GM18861 (cell line): ENCODE results near the gene PIGW.
A peak's percentile ranks its signal among the peaks of the same experiment; 100 is the strongest.

Experiments
- ATAC-seq: cut with Tn5 transposase; IDR thresholded peaks from one replicate; pipeline ENCODE4 v1.9.1; 2021; ENCODE audit not compliant: unreplicated experiment

Gene PIGW, protein sequence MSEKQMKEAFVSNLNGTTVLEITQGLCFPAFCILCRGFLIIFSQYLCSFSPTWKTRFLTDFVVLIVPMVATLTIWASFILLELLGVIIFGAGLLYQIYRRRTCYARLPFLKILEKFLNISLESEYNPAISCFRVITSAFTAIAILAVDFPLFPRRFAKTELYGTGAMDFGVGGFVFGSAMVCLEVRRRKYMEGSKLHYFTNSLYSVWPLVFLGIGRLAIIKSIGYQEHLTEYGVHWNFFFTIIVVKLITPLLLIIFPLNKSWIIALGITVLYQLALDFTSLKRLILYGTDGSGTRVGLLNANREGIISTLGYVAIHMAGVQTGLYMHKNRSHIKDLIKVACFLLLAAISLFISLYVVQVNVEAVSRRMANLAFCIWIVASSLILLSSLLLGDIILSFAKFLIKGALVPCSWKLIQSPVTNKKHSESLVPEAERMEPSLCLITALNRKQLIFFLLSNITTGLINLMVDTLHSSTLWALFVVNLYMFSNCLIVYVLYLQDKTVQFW

DNA sequence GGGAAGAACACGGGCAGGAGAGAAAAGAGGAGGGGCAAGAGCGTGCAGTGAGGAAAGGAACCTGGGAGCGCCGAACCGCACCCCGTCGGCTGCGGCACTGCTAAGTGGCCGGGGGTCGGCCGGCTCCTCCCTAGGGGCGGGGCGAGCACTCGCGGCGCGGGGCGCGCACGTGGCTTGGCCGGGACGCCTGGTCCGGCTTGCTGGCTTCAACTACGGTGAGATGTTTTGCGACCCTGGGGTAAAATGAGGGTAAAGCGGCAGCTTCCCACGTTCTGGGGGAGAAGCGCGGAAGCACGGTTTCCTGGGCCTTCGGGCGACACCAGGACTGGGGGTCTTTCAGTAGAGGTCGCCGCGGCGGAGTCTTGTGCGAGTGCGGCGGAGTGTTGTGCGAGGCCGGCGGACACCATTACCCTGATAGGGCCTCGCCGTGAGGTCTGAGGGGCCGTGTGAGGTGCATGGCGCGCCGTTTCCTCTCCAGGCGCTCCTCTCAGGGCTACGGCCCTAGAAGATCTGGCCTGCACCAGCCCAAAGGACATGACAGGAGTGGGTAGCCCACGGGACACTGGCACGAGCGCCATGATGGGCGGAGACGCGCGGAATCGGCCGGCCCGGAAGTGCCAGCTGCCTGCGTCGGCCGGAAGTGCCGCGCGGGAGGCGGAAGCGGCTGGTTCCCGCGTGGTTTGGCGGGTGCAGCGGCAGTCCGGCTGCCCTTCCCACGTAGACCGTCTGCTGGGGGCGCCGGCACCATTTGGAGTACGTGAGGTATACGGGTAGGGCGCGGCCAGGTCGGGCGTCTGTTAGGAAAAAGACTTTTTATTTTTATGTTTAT is at the start of gene PIGW, which contains the start of gene MYO19:
Gene PIGW (plus strand): TSS at position 148 of the 829 bp plus-strand sequence. CDS start 2,115 bp downstream, outside the sequence.
Gene MYO19 (minus strand): TSS at position 29 of the 829 bp plus-strand sequence. CDS start 2,330 bp downstream, outside the sequence.
- ATAC-seq = peak; percentile 58

DNA sequence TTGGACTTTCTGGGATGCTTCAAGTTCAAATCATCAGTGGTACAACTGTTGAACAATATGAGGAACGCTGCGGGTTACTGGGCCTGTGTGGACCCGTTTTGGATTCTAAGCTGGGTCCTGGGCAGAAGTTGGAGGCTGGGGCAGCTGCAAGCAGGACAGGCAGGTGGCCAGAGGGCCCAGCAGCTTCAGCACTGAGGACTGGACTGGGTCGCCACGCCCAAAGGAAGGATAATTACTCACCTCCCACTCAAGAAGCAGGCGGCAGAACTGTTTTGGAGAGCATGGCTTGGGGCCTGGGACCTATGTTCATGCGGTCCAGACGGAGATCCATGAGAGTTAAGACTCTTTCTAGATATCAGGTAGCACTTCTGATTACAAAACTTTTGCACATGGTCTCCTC is 49.8 kb upstream of the PIGW start:
- no peak for ATAC-seq

DNA sequence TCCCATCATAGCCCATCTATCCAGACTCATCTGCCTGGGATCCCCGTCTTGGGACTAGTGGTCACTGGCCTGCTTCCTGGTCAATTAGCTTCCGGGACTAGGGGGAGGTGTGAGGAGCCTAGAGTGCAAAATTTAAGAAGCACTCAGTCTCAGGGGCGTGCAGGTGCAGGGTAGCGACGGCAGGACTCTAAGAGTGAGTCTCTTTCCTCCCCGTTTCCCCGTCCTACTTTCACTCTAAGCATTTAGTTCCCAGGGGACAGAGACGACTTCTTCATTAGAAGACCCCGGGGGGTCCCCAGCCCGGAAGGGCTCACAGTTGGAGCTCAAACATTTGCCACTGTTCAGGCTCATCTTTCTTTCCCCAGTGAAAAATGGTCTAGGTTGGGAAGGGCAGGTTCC is 49.0 kb upstream of the PIGW start:
- ATAC-seq = no peak

DNA sequence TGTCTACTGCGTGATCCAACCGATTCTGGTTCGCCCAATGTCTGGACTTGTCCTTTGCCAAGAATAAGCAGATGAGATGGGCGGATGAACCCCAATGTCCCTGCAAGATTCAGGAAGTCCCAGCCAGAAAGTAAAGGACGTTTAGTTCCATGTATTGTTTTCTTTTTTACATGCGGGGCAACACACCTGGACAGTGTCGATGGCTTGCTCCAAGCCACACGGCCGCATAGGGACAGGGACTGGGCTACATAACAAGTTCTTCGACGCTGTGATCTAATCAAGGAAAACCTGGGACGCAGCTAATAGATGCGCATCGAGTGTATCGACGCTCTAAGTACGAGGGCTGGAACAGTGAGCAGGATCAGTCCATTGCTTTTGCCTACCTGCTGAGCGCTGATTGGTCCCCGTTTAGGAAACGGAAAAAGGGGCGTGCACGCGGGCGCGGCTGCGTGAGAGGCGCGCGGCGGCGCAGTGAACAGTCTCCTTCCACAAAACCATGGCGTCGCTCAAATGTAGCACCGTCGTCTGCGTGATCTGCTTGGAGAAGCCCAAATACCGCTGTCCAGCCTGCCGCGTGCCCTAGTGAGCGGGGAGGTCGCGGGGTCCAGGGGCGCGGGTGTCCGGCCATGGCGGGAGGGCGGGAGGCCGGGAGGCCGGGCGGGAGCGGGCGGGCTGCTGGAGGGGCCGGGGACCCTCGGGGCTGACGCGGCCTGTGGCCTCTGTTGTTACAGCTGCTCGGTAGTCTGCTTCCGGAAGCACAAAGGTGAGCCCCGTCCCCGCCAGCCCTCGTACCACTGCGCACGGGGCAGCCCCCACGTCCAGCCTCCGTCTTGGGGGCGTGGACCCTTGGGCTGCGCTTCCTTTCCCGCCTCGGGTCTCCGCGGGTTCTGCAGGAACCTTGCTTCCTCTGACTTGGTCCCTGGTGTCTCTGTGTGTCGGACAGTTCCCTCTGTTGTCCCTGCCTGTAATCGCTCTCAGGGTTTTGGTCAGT is 48.3 kb upstream of the PIGW start, which contains the start of gene ZNHIT3:
Gene ZNHIT3 (plus strand): TSS at position 478 of the 991 bp plus-strand sequence. CDS start 19 bp downstream, at position 497.
- peak; percentile 88 for ATAC-seq

DNA sequence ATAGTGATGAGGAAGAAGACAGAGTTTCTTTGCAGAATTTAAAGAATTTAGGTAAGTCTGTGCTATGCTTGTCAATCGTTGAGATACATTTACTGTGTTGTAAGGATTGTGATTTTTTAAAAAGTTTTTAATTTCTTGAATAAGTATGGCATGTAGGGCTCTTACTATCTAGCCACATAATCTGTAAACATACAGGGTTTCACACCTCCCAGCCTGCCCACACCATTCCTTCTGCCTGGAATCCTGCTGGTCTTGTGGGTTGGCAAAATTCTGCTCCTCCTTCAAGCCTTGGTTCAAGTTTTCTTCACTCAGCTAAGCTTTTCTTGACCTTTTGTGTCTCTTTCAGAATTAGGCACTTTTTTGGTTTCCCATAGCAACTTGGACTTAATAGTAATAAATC is 40.8 kb upstream of the PIGW start:
- no peak for ATAC-seq

DNA sequence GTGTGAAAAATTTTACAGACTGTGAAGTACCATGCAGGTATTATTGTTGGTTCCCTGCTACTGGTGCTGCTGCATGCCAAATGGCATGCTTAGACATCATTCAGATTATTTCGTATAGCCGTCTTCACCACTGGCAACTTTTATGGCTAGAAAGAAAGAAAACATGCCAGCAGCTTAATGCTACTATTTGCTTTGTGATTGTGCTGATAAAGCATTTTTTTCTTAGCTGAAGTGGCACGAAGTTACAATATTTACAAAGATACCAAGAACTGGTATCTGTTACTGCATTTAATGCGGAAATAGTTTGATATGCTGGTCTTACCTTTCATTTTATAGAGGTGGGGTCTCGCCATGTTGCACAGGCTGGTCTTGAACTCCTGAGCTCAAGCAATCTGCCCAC is 40.1 kb upstream of the PIGW start:
- no peak for ATAC-seq

DNA sequence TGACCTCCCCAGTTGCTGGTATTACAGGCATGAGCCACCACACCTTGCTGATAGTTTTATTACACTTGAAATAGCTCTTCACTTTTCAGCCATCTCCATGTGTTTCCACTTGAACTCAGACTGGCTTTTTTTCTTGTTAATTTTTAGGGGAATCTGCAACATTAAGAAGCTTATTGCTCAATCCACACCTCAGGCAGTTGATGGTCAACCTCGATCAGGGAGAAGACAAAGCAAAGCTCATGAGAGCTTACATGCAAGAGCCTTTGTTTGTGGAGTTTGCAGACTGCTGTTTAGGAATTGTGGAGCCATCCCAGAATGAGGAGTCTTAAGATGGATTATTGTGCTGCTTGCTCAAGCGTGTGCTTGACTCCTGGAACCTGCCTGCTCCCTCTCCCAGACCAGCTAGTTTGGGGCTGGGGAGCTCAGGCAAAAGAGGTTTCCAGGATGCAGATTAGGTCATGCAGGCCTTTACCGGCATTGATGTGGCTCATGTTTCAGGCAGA is 39.7 kb upstream of the PIGW start:
- no peak for ATAC-seq

DNA sequence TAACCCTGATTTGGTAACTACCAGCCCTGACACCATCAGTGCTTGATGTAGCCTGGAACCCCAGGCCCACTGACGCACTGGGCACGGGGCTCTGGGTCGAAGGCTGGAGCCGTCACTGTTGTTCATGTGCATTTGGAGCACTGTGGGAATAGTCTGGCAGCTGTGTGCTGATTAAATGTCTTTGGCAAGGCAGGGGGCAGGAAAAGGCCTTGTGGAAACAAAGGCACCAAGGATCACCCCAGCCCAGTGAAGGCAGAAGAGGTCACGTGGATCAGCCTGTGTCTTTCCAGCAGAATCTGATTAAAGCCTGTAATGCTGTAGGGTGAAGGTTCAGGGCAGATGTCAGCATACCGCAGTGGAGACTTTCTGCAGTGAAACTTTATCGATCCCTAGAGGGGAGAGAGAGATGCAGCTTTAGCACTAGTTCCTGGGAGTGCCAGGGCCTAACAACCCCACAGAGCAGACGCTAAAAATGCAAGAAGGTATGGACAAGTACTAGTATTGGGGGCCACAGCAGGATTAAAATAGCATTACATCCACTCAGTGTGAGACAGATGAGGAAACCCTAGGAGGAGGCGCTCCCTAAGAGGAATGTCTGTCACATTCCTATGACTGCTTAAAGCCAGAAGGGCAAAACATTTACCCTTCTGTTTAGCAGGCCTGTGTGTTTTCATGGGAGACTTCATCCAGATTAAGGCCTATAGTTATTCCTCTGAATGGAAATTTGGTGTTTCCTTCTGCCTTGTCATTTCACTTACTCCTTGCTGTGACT is 38.6 kb upstream of the PIGW start:
- ATAC-seq = no peak

DNA sequence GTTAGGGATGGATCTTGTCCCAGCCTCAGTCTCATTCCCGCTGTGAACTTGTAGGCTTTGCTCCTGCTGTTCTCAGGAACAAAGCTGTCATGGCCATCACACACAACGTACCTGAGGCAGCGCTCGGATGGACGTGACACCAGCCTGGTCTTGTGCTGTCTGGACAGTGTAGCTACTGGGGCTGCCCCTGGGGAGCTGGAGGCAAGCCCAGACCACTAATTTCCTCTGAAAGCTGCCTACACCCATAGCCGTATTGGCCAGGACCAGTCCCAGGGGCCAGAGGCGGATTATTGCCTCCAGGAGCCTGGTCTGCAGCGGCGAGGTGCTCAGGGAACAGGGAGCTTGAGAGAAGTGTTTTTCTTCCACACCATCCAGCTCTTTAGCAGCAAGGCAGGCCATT is 36.6 kb upstream of the PIGW start:
- ATAC-seq = no peak

DNA sequence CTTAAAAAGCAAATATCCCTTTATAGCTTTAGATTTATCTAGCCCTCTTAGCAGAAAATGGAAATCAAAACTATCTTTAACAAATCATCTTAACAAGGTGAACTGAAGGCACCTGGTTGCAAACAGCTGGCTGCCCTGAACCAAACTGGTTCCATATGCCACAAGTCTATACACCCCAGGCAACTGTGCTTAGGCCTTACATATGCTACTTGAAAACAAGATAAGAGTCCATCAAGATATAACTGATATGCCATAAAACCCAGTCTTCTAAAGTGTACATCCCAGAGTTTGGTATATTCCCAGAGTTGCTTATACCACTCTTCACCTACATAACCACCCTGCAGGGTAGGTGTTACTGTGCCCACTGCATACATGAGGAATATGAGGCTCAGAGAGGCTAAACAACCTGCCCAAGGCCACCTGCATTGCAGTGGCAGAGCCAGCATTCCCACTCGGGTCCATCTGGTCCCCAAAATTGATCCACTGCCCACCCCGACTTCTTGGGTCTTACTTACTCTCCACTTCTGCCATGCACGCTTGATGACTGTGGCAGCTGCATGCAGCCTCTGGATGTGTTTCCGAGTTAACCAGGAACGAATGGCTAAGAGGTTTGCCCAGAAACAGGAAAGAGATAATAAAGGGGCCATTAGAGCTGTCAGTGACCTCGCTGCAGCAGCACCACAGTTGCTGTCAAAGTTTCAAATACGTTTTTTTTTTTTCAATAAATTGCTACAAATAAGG is 36.1 kb upstream of the PIGW start:
- no peak for ATAC-seq

DNA sequence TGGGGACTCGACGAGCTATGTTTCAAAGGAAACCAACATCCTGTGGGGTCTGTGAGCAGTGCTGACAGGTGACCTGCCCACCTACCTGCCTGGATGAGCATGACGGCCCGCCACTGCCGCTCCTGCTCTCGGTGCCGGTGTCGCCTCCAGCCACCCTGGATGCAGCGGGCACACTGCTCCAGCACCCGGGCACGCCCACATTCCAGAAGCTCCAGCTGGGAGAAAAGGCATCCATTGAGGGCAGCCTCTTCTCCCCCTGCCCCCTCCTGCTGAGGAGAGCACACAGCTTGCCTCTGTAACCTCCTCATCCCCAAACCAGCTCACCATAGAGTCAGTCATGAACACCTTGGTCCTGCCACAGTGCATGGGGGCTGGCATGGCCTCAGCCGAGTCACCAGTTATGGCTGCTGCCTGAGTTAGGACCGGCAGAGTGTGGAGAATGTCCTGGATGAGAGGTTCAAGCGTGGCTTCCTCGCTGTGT is 34.0 kb upstream of the PIGW start:
- no peak for ATAC-seq

DNA sequence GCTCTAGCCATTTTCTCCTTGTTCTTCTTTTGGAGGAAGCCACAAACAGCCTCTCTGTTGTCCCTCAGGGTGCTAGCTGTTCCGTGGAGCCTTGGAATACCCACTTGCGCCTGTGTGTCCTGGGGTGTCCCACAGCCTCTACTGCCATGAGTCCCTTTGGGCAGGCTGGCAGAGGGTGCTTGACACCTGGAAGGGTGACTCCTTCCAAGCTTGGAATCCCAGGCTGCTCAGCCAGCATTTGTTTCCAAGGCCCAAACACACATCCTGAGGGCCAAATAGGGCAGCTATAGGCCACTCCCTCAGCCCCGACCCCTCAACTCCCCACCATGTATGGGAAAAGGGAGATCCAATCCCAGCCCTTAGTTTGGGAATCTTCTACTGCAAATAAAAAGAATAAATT is 33.4 kb upstream of the PIGW start:
- no peak for ATAC-seq

DNA sequence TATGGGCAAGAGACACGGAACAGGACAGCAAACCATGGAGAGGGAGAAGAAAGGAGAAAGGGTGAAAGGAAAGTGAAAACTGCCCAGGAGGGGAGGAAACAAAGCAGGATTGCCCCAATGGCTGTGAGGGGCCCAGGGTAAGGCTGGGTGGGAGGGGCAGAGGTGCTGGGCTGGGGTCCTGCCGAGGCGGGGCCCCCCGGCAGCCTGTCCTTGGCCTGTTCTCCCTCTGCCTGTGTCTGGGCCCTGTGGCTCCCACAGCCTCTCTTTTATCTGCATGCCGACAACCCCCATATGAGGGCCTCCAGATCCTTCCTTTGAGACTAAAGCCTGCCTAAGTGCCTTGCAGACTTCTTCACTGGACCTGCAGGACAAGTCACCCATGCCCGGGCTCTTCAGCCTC is 32.8 kb upstream of the PIGW start:
- ATAC-seq = no peak

DNA sequence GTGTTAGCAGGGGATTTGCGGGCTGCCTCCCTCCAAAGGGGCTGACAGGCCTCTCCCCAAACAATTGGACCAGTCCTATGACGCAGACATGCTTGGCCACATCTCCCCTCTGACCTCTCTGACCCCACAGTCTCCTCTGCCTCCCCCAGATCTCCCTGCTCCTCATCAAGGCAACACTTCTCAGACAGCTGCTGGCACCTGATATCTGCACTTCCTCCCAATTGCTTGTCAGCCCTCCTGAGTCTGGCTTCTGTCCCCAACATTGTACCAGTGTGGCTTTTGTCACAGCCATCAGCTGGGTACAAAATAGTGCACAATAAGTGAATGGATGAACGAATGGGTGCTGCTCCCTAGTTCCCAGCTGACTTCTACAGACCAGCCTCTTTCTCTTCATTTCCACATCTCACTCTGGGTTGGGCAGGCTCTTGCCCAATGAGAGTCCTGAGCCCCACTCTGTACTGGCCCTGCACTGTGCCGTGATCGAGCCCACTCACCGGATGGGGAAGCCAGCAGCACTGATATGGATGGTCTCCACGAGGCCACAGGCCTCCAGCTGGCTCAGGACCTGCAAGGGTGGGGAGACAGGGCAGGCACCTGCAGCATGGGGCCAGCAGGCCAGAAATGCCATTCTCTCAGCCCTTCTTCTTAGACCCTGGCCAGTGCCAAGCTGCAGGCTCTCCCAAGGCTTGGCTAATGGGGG is 31.2 kb upstream of the PIGW start:
- no peak for ATAC-seq

DNA sequence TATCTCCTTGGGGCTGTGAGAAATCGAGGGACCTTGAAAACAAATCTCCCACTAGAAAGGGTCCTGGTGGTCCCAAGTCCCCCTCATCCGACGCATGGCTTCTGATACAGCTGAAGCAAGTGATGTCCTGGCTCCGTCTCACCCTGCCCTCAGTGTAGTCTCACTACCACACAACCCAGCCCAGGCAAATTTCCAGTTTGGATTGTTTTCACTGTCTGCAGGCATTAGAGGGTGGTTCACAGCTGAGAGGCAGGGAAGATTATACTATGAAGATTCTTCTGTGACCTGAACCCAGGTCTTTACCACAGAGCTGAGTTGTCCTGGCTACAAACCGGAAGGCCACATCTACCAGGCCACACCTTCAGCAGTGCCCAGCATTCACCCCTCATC is 30.6 kb upstream of the PIGW start:
- ATAC-seq = no peak

DNA sequence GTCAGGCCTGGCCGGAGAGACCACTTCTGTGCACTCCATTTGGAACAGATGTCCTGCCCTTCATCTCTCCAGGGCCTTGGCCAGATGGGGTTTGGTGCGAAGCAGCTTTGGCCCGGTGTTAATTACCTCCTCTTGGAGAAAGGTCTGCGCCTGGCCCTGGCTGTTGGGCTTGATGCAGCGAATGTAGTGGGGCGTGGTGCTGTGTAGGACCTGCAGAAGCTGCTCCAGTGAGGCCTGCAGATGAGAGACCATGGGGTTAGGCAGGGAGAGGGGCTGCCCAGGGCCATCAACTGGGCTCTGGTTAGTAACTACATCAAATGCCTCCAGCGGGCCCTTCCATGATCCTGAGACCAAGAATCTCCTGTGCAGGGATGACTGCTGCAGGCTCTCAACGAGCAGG is 29.6 kb upstream of the PIGW start:
- ATAC-seq = no peak

DNA sequence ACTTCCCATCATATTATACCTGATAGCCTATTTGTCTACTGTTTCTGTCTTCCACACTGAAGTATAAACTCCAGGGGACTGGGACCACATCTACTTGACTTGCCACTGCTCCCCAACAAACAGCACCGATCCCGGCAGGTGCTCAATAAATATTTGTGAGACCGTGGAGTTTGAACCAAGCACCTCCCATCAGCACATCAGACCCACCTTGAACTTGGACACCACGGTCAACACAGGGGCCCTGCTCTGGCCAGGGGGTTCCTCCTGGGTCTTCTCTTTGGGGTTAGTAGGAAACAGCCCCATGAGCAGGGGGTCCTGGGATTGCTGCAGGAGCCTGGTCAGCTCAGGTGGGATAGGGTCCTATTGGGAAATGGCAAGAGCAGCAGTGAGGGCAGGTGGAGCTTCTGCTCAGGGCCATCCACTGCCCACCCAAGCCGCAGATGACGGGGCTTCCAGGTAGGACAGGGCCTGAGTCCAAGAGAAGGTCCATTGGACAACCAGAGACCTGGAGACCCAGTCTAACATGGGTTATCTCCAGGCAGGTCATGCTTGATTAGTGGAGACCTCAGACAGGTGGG is 28.4 kb upstream of the PIGW start:
- no peak for ATAC-seq

DNA sequence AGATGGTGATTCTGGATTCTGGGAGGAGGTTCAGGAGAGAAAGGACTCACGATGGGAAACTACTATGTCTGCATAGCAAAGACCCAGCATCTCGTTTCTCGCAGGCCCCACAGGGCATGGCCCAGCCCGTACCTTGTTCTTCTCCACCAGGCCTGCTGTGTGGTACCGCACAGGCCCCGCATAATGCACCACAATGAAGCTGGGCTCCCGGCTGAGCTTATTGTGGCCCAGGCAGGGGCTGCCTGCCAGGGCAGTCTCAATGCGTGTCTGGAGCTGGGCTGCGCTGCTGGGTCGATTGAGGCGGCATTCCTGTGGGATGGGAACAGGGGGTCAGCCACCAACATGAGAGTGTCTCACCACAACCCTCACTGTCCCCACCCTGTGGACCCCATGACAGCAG is 28.0 kb upstream of the PIGW start:
- ATAC-seq = no peak
